Nephron (organoid): Measurements from ENCODE around the gene ASB7.

Experiments used
- H3K27ac Mint-ChIP-seq, 3 experiments: 2 replicates each; pipeline ENCODE4 v1.8.0; 2020; ENCODE audit warnings: mixed read lengths in 3 of 3, mild to moderate bottlenecking in 2 of 3, moderate library complexity in 1 of 3
- H3K27me3 Mint-ChIP-seq: 2 replicates; pipeline ENCODE4 v1.8.0; 2021; ENCODE audit warnings: low read depth, mild to moderate bottlenecking, moderate library complexity, mixed read lengths
- H3K36me3 Mint-ChIP-seq: 2 replicates; pipeline ENCODE4 v1.8.0; 2020; ENCODE audit warnings: low read depth, mixed read lengths
- H3K4me1 Mint-ChIP-seq: 2 replicates; pipeline ENCODE4 v1.8.0; 2020; ENCODE audit warnings: mixed read lengths
- H3K4me3 Mint-ChIP-seq, 3 experiments: 2 replicates each; pipeline ENCODE4 v1.8.0; 2020; ENCODE audit warnings: mild to moderate bottlenecking in 3 of 3, mixed read lengths in 3 of 3, moderate library complexity in 2 of 3
- H3K9me3 Mint-ChIP-seq: 2 replicates; pipeline ENCODE4 v1.8.0; 2020; ENCODE audit warnings: mixed read lengths
- TF ChIP-seq, protein P1 (sequence below), 3 experiments: fragments of 200-600 bp; sonication (generic); IDR thresholded peaks; one replicate each; pipeline ENCODE4 v1.5.0; 2021; ENCODE audit warnings: antibody characterized with exemption in 3 of 3; ENCODE audit not compliant: unreplicated experiment in 3 of 3

The ASB7 gene

DNA sequence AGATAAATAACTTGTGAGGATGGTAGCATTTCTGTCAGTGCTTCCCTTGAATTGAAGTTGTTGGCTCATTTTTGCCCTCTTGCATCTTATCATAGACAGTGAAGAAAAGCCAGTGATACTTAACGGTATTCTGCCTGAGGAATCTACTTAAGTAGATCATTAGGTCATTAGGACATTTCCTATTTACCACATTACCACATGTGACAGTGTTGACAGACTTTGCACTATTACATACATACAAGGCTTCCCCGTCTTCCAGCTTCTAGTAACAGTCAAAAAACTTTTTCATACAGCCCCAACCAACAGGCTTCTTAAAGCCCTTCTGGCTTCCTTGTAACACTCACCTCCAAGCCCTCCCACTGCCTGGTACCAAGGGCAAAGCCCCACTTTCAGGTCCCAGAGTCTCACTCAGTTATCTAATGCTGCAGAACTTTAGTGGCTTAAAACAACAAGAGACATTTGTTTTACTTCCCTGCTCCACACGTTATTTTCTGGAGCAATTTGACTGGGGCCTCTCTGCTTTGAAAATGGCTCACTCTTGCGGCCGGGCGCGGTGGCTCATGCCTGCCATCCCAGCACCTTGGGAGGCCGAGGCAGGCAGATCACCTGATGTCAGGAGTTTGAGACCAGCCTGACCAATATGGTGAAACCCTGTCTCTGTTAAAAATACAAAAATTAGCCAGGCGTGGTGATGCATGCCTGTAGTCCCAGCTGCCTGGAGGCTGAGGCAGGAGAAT is 40.0 kb downstream of the ASB7 start:
- Mint-ChIP-seq H3K27me3 (no peaks in the 10 kb centered on the region), H3K36me3 (peaks cover 4% of the 10 kb centered on the region), H3K4me3 (no peak overlapping the region), H3K4me1 (no peaks in the 10 kb centered on the region), H3K27ac (no peak overlapping the region), H3K9me3 (no peaks in the 10 kb centered on the region)
- TF ChIP-seq, protein P1, sequence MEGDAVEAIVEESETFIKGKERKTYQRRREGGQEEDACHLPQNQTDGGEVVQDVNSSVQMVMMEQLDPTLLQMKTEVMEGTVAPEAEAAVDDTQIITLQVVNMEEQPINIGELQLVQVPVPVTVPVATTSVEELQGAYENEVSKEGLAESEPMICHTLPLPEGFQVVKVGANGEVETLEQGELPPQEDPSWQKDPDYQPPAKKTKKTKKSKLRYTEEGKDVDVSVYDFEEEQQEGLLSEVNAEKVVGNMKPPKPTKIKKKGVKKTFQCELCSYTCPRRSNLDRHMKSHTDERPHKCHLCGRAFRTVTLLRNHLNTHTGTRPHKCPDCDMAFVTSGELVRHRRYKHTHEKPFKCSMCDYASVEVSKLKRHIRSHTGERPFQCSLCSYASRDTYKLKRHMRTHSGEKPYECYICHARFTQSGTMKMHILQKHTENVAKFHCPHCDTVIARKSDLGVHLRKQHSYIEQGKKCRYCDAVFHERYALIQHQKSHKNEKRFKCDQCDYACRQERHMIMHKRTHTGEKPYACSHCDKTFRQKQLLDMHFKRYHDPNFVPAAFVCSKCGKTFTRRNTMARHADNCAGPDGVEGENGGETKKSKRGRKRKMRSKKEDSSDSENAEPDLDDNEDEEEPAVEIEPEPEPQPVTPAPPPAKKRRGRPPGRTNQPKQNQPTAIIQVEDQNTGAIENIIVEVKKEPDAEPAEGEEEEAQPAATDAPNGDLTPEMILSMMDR (IDR thresholded peaks at IDR 0.05; ENCODE audit: unreplicated experiment in 3 of 3), result no peak

DNA sequence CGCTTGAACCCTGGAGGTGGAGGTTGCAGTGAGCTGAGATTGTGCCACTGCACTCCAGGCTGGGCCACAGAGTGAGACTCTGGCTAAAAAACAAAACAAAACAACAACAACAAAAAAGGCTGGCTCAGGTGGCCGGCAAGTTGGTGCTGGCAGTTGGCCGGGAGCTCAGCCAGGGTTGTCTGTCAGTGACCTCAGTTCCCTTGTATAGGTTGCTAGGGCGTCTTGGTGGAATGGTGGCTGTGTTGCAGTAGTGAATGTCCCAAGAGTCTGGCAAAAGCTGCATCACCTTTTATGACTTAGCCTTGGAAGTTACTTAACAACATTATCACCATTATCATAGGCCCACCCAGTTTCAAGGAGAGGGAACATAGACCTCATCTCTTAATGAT is 40.6 kb downstream of the ASB7 start:
- Mint-ChIP-seq H3K27me3 (no peaks in the 10 kb centered on the region), H3K9me3 (no peaks in the 10 kb centered on the region), H3K4me1 (no peaks in the 10 kb centered on the region), H3K36me3 (peaks cover 4% of the 10 kb centered on the region), H3K27ac (no peak overlapping the region), H3K4me3 (no peak overlapping the region)
- TF ChIP-seq, protein P1 (IDR thresholded peaks at IDR 0.05; ENCODE audit: unreplicated experiment in 3 of 3), result no peak

DNA sequence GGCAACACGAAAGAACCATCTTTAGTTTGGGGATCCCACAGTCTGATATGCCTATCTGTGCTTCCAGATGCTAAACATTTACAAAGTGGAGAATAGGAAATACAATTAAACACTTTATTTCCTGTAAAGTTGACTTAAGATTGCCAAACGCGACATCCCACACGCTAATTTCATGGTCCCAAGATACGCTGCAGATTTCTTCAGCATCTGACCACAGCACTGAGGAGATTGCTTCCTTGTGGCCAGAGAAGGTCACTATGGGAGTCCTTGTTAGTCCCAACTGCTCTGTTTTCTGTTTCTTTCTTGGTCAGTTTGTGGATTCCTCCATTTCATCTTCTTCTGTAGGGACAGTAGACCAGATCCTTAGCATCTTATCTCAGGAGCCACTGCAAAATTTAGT is 43.3 kb downstream of the ASB7 start:
- Mint-ChIP-seq H3K36me3 (peaks cover 5% of the 10 kb centered on the region), H3K9me3 (no peaks in the 10 kb centered on the region), H3K27me3 (no peaks in the 10 kb centered on the region), H3K27ac (no peak overlapping the region), H3K4me3 (no peak overlapping the region), H3K4me1 (no peaks in the 10 kb centered on the region)
- TF ChIP-seq, protein P1 (IDR thresholded peaks at IDR 0.05; ENCODE audit: unreplicated experiment in 3 of 3), result no peak

DNA sequence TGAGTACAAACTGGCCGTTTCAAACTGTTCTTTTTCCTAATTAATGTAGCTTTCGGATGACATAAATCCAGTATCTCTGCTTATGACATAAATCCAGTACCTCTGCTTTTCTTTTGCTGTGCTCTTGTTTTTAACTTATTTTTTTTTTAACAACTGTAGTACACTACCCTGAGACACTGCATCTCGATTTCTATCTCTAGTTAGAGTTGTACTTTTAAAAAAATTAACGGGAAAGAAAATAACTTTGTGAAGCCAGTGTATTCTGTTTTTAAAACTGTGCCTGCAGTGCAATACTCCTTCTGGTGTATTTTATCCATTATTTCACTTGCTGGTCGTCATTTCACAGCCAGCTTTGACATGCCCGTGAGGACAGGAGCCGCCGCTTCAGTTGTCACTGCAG is 46.6 kb downstream of the ASB7 start:
- Mint-ChIP-seq H3K36me3 (peaks cover 9% of the 10 kb centered on the region), H3K4me3 (no peak overlapping the region), H3K27me3 (no peaks in the 10 kb centered on the region), H3K9me3 (no peaks in the 10 kb centered on the region), H3K4me1 (peaks cover 18% of the 10 kb centered on the region), H3K27ac (no peak overlapping the region)
- TF ChIP-seq, protein P1 (IDR thresholded peaks at IDR 0.05; ENCODE audit: unreplicated experiment in 3 of 3), result no peak

DNA sequence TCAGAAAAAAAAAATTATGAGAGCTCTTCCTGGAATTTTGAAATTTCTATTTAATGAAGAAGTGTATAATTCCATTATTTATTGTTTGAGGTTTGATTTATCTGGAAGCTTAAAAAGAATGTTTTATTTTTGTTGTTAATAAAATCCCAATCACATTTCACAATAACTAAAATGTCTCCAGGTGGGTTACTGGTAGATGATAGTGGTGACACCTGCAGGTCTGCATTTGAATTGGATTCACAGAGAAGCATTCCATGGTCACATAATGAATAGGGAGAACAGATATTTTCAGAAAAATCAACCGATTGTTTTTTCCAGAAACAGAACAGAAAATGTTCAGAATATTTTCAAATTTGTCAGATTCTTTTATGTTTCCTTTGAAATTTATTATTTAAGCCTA is 48.3 kb downstream of the ASB7 start:
- Mint-ChIP-seq H3K27me3 (no peaks in the 10 kb centered on the region), H3K36me3 (peaks cover 9% of the 10 kb centered on the region), H3K27ac (no peak overlapping the region), H3K9me3 (no peaks in the 10 kb centered on the region), H3K4me1 (peaks cover 27% of the 10 kb centered on the region), H3K4me3 (no peak overlapping the region)
- TF ChIP-seq, protein P1 (IDR thresholded peaks at IDR 0.05; ENCODE audit: unreplicated experiment in 3 of 3), result peak in 2 of 3 experiments; percentile 13 to 17

DNA sequence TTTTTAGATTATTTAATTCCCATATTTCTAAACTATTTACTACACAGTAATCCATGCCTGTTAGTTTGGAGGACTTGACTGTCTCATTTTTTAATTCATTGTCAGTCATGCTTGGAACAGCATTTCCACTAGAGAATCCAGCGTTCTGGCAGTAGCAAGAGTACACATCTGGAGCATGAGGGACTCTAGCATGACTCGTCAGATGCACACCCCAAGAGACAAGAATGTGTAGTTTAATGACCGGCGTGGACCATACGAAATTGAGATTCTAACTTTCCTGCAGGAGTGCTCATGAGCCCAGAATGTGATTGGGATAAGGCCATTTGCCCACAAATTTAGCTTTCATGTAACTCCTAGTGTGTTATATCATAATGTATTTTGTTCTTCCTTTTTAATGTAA is 48.9 kb downstream of the ASB7 start:
- TF ChIP-seq, protein P1 (IDR thresholded peaks at IDR 0.05; ENCODE audit: unreplicated experiment in 3 of 3), result no peak
- Mint-ChIP-seq H3K27me3 (no peaks in the 10 kb centered on the region), H3K36me3 (peaks cover 9% of the 10 kb centered on the region), H3K4me3 (no peak overlapping the region), H3K9me3 (no peaks in the 10 kb centered on the region), H3K4me1 (peaks cover 31% of the 10 kb centered on the region), H3K27ac (peak overlapping the region in 1 of 3 experiments; percentile 21)
